AG20443 (cell line): ENCODE data around the gene PCSK6.
"Not testable (repeated sequence)": the region's sequence is repeated elsewhere in the genome, so short reads cannot be mapped to it uniquely, and the experiment has no call there.

ENCODE experiments used
- DNase-seq: peaks from one replicate; pipeline ENCODE4 v3.0.0; 2012; ENCODE audit warnings: low spot score, mixed read lengths

The PCSK6 gene

DNA sequence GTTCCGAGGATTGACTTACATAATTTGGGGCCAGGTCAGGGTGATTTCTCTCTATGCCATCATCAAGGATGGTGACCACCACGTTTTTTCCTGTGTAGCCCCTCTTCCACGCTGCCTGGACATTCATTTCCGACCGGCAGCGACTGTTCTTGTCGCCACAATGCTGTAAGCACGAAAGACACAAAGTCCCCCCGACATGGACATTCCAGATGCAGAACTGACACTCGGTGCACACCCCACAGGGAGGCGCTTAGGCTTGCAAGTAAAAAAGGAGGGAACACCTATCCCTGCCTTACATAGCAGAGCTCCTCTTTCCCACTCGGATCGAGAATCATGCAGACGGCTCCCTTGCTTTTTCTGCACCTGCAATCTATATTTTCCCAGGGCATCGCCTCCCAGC, 58.2 kb downstream of the PCSK6 start:
- no peak for DNase-seq

DNA sequence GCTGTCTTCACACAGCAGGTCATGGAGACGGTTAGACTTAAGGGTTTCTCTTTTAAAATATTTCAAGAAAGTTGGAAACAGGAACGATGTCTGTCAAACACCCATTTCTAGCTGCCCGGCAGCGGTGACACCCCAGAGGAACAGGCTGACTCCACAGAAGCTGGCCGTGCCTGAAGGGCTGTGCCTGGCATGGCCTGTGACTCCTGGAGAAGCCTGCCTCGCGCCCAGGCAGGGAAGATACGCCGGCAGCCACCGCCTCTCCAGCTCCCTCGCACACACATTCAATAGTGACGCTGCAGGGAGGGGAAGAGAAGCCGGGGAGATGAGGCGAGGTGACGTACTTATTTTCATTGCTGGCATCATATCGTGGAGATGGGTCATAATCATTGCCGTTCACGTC, 59.9 kb downstream of the PCSK6 start:
- DNase-seq = no peak

DNA sequence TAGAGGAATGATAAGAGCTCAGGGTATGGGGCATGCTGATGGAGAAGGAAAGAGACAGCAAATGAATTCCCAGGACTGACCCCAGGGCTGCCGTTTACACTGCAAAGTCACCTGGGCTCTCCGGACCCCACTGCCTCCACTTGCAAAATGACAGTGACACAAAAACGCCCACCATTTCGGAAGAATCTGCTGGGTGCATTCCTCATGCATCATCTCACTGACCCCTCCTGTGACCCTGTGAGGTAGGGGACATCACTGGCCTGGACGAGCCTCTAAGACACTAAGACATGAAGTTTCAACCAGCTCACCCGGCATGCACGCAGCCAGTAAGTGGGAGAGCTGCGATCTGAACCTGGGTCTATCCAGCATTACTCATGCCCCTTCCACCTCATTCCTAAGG, 60.3 kb downstream of the PCSK6 start:
- DNase-seq = no peak

DNA sequence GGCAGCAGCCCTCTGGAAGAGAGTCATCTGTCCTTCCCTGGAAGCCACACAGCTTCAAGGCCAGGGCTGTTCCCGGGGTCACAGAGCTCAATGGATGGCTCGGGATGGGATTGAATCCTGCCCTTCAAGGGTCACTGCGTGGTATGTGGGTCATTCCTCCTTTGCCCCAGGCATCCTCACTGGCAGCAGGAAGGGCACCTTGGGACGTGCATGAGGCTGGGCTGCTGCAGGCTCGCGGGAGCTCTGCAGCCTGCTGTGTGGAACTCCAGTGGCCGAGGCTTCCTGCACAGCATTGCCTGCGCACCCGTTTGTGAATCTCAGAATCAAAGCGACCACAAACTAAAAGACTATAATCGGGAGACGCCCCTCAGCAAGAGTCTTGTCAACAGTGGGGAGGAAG, 60.7 kb downstream of the PCSK6 start:
- no peak for DNase-seq

DNA sequence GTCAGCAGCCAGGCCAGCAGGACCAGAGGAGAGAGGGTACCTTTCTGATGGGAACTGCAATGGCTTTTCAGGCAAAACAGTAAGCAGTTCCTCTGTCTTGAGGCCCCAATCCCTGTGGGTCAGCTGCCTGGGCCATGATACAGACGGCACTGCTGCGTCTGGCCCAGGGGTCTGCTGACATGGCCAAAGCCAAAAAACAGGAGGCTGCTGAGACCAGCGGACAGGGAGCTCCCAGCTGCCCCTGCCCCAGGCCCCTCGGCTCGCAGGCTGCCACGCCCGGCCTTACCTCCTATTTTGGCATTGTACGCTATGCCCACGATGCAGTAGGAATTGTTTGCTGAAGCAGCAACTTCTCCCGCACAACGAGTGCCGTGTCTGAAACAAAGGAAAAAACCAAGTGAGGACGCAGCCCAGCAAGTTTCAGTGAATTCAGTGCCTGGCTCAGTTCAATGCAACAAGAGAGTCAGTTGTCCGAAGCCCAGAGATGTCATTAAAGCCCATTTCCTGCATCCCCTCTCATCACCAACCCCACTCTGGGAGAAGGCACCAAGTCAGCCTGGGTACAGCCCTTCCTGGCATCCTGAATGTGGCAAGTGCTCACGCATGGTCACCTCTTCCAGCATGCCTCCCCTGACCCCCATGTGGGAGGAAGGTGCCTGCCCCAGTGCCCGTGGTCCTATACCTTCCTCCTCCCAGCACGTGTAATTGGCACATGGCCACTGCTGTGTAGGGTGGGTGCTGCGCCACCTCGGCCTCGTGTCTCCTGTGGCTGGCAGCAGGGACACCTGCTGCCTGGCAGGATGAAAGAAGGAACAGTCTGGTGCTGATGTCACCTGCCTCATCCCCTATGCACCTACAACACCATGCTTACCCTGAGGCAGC, 61.7 kb downstream of the PCSK6 start:
- no peak for DNase-seq

DNA sequence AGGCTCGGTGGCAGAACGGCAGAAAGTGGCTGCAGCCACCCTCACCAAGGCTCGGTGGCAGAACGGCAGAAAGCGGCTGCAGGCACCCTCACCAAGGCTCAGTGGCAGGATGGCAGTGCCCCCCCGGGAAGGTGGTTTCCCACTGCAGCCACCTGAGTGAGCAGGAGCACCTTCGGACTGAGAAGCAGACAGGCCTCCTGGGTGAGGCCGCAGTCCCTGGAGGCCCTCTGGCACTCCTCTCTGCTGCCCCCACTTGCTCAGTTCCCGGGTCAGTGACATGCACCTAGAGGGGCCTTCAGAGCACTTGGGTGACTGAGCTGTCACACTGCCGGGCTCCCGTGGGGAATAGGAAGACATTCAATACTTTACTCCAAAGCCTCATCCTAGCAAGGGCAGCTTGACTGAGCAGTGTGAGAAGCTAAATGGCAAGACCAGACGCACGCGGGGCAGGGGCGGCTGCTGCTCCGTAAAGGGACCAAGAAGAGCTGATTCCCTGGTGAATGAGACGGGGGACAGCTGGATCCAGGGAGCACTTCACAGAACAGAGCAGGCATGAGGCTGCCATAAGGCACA, 62.7 kb downstream of the PCSK6 start:
- DNase-seq = no peak

DNA sequence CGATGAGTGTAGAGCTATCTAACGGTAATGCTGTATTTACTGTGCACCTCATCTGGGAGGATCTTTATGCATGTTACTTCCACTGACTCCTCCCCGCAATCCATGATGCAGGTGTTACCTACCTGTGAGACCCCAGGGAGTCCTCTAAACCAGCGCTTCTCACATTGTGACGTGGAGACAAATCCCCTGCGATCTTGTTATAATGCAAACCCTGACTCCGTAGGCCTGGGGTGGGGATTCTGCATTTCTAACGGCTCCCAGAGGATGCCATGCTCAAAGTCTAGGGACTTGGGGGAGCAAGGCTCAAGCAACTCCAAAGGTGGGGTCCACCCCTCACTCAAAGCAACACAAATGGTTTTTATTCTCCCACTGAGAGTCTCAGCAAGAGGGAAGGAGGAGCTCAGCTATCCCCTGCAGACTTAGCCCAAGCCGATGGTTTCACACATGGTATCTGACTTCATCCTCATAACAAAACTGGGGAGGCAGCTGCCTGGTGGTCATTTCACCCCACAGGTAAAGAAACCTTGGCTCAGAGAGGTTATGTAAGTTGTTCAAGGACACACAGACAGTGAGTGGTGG, 63.6 kb downstream of the PCSK6 start:
- DNase-seq = no peak

DNA sequence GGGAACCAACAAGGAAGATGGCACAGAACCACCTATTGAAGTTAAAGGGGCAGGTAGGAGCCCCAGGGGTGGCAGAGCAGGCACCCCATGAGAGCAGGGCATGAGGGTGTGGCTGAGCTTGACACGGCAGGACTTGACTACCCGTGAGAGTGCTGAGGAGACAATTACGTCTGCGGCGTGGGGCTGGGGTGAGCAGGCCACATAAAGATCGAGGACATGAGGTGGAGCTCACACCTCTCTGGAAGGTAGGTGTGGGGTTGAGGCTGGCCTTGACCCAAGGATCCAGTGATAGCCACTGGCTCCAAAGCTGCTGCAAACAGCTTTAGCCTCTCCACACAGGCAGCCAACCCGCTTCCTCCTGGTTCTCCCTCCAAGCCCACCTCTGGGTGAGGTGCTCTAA, 64.5 kb downstream of the PCSK6 start:
- DNase-seq = no peak

DNA sequence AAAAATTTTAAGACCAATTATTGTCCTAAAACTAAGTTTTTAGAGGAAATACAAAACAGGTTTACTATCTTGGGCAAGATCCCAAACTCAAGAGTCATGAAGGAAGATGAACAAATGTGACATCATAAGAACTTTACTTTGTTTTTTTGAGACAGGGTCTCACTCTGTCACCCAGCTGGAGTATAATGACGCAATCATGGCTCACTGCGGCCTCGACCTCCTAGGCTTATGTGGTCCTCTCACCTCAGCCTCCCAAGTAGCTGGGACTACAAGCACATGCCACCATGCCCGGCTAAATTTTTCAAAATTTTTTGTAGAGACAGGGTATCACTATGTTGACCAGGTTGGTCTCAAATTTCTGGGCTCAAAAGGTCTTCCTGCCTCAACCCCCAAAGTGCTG, 69.3 kb downstream of the PCSK6 start:
- no peak for DNase-seq

DNA sequence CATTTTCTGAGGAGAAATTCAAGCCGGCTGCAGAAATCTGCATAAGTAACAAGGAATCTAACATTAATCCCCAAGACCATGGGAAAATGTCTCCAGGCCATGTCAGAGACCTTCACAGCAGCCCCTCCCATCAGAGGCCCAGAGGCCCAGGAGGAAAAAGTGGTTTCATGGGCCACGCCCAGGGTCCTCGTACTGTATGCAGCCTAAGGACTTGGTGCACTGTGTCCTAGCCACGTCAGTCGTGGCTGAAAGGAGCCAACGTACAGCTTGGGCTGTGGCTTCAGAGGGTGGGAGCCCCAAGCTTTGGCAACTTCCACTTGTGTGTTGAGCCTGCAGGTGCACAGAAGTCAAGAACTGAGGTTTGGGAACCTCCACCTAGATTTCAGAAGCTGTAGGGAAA, 73.0 kb downstream of the PCSK6 start:
- not testable (repeated sequence) for DNase-seq

DNA sequence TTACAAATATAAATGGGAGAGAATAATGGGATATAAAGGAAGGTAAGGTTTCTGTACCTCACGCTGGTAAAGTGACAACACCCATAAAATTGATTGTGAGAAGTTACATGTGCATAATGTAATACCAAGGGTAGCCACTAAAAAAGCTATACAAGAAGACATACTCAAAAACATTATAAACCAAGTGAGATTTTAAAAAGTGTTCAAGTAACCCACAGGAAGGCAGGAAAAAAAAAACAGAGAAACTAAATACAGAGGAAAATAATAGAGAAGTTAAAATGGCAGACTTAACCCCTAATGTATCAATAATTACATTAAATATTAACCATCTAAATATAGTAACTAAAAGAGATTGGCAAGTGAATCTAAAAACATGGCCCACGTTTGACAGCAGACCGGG, 76.3 kb downstream of the PCSK6 start:
- no peak for DNase-seq

DNA sequence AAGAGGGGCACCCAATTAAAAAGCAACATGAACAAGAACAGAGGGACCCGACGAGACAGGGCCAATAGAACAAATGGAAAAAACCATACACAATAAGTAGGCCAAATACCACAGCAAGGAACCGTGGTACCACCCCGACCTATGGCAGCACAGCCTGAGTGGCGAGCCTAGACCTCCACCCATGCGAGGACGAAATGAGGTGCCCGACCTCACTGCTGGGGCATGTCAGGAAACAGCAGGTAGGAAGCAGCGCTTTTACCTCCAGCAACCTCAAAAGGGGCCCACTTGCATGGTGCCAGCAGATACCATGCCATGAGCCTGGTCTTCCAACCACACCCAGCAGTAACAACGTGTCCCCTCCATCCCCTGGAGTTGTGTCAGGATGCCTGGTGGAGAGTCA, 77.9 kb downstream of the PCSK6 start:
- no peak for DNase-seq

DNA sequence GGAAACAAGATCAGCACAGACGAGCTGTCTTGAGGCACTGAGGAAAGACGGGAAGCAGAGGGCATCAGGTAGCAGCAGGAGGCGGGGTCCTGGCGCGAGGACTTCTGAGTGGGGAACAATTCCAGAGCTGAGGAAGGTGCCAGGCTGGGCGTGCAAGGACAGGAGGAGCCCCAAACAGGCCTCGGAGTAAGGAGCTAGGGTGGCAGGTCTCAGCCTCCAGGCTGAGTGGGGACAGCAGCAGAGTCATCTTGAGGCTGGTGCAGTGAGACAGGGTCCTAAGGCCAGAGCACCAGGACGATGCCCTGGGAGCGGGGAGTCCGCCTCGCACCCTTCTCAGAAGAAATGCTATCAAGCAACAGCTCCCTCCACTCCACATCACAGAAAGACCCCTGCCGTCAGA, 78.4 kb downstream of the PCSK6 start:
- no peak for DNase-seq

DNA sequence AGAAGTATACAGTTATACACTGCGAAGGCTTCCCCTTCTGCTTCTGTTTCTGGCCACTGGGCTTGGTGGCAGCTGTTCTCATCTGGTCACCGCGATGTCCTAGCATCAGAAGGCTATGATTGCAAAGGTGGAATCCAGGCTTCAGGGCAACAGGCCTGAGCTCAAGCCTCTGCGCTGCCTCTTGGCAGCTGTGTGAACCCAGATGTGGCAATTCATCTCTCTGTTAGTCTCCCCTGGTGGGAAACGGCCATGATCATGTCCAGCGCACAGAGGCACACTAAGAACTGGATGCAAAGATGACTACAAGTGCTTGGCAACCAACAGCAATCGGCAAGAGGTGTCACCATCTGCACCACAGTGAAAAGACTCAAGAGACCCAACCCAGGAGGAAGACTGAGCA, 78.9 kb downstream of the PCSK6 start:
- no peak for DNase-seq

DNA sequence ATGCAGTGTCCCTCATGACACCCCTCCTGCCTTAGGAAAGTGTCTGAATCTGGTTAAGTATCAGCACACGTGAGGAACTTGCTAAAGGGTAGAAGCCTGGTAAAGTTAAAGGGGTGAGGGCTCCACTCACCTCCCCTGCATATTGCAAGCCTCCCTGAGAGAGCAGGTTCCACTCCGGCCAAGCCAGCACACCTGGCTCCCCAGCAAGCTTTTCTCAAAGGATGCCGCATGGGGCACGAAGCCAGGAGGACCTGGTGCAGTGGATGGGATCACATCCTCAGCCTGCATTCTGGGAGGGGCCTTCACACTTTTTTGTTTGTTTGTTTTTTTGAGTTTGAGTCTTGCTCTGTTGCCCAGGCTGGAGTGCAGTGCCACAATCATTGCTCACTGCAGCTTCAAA, 79.9 kb downstream of the PCSK6 start:
- DNase-seq = no peak

DNA sequence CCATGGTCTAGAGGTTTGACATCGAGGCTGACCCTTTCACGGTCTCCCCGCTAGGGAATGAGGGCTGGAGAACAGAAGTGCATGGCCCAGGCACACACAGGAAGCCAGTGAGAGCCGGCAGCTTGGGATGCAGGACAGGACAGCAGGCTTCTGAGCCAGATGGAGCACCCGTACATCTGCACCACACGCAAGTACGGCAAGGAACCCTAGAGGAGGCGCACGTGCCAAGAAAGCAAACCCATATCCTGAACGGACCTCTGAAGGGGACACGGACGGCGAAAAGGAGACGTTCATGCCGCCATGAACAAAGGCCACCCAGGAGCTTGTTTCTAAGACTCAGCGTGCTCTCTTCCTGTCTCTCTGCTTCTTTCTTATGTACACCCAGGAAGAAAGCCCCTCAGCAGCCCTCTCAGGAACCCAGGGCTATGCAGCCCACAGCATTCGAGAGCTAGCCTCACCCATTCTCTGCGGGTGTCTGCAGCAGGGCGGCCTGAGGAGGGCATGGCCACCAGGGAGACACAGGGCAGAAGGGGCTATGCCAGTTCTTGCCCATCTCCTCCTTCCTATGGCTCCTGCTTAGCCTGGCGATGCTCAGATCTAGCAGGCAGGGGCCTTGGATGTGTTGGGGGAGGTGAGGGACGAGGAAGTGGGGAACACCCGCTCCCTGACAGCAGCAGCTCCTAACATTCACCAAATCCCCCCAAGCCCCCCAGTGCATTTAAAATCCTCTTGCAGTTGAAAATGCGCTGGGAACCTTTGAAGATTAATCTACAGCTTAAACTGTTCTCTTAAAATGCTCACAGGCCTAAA, 81.3 kb downstream of the PCSK6 start:
- DNase-seq = no peak

DNA sequence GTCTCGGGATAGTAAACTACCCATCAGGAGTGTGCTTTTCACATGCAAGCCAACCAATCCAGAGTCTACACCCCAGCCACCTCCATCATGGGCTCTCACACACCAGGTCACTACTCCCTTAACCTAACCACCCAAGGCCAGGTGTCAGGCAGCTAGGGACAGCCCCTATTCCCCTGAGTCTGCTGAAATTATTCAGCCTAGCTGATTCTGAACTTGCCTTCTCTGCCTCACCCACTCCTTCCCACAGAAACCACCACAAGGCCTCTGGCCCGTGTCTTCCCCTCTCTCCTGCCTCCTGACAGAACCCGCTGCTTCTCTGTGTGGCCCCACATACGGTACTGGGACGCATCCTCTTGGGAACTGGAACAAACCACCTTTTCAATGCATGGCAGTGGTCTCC, 82.1 kb downstream of the PCSK6 start:
- no peak for DNase-seq

DNA sequence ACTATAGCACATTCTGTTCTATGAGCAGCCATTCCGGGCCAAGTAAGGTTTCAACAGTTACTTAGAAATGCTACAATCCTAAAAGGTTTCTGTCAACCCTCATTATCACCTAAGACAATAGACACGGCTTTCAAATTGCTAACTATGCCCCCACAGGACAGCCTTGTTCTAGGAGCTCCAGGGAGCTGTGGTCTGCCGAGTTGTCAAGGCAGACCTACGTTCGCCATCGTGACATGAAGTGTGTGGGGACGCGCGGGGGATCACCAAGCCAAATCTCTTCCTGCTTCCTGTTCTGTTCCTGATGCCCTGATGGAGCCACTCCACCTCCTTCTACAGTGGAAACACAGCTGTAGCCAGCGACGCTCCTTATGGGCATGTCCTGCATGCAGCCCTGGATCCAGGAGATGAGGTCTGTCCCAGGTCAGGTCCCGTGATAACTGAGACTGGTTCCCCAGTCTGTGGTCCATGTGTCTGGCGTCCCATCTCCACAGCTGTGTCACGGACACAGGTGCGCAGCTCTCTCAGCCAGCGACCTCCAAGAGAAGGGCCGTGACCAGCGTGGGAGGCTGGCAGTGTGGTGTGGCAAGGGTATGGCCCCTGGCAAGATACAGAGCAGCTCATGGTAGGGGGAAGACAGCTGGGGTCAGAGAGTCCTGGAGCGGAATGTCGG, 82.8 kb downstream of the PCSK6 start:
- DNase-seq = no peak

DNA sequence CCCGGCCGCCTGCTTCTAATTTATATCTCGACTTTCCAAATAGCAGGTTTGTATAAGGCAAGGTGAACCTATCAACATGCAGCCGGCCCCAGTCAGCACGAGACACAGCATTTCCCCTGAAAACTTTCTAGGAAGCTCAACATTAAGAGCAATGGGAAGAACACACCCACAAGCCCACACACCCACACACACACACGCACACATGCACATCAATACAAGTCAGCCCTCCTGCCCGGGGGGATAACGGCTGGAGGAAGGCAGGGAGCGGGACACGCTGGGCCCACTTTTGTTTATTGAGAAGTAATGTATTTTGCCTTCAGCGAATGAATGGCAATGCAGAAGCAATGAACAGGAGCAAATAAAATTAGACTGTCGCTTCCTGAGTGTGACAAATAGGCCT, 83.5 kb downstream of the PCSK6 start:
- no peak for DNase-seq

DNA sequence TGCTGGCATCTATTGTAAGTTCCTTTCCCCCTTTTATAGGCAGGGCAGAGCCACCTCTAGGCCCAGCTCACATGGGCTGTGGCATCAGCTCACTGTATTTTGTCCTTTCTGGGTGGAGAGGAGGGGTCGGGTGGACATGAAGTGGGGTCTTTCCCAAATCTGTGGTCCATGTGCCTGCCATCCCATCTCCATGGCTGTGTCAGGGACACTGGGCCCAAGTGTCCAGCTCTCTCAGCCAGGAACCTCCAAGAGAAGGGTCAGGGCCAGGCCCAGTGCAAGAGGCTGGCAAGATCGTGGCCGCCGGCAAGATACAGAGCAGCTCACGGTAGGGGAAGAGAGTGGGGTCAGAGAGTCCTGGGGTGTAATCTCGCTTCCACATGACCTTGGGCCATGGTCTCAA, 85.3 kb downstream of the PCSK6 start:
- DNase-seq = no peak

DNA sequence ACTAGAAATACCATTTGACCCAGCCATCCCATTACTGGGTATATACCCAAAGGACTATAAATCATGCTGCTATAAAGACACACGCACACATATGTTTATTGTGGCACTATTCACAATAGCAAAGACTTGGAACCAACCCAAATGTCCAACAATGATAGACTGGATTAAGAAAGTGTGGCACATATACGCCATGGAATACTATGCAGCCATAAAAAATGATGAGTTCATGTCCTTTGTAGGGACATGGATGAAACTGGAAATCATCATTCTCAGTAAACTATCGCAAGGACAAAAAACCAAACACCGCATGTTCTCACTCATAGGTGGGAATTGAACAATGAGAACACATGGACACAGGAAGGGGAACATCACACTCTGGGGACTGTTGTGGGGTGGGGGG, 86.6 kb downstream of the PCSK6 start:
- DNase-seq = not testable (repeated sequence)

DNA sequence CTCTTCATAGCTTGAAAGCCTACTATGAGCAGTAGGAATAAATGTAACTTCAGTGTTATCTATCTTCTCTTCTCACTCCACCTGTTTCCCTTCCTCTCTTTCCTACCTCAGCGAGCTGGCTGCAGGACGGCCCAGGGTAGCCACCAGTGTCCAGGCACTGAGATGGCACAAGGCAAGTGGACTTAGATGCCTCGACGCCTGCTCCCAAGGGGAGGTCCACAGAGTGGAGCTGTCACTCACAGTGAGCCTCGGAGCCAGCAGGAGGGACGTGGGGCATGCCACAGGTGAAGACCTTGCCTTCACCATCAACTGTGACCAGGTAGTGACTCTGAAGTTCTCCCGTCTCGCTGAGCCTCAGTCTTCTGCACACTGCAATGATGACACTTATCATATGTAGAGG, 88.2 kb downstream of the PCSK6 start:
- no peak for DNase-seq
